NCI-H2196 treated with DMSO at 0.1 percent for 48 hours (cell line): ENCODE measurements around the gene PLEKHF1.
A peak's percentile ranks its signal among the peaks of the same experiment; 100 is the strongest.

Source experiments
- DNase-seq: peaks from one replicate; lab custom pipeline; 2025; ENCODE audit not compliant: unreplicated experiment; lab: John Stamatoyannopoulos, UW

PLEKHF1 gene

GRCh38 chr19:29677001-29677817 is 11.9 kb downstream of the PLEKHF1 start:
- no peak for DNase-seq

- no peak for DNase-seq
These were observed 13.3 kb downstream of the PLEKHF1 start for GRCh38 chr19:29678484-29679106.

- no peak for DNase-seq
These were observed 14.4 kb downstream of the PLEKHF1 start for GRCh38 chr19:29679598-29680210.

DNA sequence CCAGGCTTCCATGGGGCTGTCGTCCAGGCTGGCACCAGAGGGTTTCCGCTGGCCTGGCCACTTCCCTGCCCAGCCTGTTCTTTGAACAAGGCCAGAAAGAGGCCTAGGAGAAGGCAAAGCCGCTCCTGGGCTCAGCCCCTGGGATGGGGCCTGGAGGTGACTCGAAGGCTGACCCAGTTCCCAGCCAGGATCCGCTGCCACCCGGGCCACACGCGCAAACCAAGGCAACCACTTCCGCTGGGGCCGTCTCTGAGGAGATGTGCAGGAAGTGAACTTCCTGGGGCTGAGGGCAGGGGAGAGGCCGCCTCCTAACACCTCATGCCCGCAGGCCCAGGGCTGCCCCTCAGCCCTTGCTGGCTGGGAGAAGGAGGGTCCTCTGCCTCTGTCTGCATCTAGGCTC is 15.2 kb downstream of the PLEKHF1 start:
- no peak for DNase-seq

DNA sequence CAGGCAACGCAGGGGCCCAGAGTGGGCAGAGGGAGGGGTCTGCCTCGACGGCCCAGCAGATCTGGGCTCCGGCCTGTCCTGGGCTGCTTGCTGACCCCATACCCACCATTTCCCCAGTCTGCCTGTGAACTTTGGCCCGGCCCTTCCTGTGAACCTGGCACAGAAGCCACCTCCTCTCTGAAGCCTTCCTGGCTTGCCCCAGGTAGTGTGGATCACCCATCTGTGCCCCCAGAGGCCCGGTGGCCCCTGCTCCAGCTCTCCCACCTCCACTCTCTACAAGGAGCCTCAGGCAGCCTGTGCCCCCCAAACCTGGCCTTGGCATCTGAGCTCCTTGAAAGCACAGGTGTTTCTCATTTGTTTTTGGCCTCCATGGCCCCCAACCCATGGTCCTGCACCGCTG is 15.7 kb downstream of the PLEKHF1 start:
- no peak for DNase-seq

GRCh38 chr19:29681422-29682235 is 16.4 kb downstream of the PLEKHF1 start:
- DNase-seq, result no peak

DNA sequence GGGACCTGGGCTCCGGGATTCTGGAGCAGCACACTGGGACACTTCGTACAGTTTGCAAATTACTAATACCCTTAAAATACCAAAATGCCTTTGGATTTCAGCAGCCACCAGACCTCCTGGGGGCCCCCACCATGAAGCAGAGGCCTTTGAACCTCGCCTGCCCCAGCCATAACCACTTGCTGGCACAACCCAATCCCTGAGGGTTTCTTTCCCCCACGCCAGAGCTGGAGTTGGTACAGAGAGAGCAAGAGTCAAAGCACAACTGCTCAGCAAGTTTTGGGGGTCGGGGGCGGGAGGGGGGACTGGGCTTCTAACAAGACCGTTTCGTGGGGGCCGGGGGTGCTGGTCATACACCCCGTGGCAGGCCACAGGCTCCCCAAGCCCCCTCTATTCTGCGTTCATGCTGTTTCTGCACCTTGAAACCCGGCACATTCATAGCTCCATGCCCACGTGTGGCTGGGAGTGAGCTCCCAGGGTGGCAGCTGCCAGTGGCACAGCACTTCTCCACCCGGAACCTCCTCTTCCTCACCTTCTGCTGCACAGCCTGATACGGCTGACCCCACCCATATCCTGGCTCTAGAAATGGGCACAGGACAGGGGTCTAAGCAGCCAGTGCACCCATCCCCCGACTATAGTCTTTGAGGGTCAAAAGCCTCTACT is 17.1 kb downstream of the PLEKHF1 start:
- no peak for DNase-seq

- no peak for DNase-seq
These were observed 17.7 kb downstream of the PLEKHF1 start for GRCh38 chr19:29683009-29683408.

GRCh38 chr19:29685326-29685725 is 20.1 kb downstream of the PLEKHF1 start:
- no peak for DNase-seq

DNA sequence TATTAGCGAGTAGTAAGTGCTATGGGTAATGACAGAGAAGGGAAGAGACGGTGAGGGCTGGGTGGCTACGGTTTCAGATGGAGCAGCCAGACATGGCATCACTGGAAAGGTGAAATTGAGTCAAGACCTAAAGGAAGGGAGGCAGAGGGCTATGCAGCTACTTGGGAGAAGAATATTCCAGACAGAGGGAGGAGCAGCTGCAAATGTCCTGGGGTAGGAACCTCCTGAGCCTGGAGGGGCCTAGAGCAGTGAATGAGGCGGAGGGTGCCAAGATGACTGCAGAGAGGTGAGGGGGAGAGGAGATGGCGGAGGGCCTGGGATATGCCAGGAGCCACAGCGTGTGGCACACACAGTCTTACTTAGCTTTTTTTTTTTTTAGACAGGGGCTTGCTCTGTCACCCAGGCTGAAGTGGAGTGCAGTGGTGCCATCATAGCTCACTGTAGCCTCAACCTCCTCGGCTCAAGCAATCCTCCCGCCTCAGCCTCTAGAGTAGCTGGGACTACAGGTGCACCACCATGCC is 21.1 kb downstream of the PLEKHF1 start:
- no peak for DNase-seq

- no peak for DNase-seq
These were observed 22.1 kb downstream of the PLEKHF1 start for GRCh38 chr19:29687244-29687896.

DNA sequence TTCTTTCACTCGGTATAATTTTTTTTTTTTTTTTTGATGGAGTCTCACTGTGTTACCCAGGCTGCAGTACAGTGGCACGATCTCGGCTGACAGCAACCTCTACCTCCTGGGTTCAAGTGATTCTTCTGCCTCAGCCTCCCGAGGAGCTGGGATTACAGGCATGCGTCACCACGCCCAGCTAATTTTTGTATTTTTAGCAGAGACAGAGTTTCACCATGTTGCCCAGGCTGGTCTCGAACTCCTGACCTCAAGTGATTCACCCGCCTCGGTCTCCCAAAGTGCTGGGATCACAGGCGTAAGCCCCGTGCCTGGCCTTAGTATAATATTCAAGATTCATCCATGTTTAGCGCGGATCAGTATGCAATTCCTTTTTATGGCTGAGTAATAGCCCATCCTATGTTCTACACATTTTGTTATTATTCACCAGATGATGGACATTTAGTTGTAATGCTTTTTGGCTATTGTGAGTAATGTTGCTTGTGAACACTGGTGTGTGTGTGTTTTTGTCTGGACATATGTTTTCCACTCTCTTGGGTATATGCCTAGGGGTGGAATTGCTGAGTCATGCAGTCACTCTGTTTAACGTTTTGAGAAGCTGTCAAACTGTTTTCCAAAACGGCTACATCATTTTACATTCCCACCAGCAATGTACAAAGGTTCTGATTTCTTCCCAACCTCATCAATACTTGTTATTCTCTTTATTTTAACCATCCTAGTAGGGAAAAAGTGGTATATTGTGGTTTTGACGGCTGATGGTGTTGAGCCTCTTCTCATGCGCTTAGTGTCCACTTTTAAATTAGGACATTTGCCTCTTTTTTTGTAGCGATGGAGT is 22.9 kb downstream of the PLEKHF1 start:
- no peak for DNase-seq

DNA sequence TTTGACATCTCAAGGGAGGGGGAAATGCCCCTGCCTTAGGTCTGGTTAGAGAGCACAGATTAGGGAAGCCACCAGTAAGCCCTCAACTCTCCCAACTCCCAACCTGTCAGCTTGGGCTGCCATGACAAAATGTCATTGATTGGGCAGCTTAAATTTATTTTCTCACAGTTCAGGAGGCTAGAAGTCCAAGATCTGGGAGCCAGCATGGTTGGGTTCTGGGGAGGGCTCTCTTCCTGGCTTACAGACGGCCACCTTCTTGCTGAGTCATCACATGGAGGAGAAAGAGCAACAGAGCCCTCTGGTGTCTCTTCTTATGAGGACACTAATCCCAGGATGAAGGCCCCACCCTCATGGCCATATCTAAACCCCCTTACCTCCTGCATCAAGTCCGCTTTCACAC is 25.6 kb downstream of the PLEKHF1 start:
- DNase-seq, result no peak

DNA sequence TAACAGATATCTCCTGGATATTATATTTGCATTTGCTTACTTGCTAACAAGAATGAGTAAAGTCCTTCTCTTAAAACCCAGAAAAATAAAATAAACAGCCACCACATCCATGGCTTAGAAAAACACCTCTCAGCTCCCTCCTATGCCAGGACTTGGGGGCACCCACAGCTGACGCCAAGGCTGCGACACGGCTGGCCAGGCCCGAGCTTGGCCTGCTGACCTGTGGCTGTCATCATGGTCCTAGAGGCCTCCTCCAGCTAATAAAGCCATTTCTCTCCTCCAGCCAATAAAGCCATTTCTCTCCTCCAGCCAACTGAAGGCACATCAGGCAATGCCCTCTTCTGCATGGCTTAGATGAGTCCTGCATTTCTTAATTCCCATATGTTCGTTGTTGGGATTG is 28.9 kb downstream of the PLEKHF1 start:
- no peak for DNase-seq

DNA sequence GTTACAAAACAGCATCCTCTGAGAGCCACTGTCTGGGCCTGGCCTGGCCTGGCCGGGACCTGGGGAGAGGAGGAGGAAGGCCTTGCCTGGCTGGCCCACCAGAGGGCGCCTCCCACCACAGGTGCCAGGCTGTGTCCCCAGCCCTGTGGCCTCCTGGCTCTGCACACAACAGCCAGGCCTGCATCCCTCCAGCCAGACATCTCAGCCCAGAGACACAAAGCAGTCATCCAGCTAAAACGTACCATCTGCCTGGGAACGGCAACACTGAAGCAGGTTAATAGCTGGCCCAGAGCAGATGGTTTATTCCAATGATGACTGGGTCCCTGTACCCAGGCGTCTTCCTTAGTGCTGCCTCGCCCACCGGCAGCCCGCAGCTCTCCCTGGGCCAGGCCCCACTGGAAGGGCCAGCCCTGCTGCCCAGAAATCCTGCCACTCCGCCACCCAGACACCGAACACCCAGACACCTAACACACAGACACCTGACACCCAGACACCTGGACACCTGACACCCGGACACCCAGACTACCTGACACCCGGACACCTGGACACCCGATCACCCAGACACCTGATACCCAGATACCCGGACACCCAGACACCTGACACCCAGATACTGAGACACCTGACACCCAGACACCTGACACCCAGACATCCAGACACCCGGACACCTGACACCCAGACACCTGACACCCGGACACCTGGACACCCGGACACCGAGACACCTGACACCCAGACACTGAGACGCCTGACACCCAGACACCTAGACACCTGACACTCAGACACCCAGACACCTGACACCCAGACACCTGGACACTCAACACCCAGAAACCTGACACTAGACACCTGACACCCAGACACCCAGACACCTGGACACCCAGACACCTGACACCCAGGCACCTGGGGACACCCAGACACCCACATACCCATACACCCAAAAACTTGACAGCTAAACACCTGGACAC is 29.7 kb downstream of the PLEKHF1 start:
- peak; percentile 16 for DNase-seq

DNA sequence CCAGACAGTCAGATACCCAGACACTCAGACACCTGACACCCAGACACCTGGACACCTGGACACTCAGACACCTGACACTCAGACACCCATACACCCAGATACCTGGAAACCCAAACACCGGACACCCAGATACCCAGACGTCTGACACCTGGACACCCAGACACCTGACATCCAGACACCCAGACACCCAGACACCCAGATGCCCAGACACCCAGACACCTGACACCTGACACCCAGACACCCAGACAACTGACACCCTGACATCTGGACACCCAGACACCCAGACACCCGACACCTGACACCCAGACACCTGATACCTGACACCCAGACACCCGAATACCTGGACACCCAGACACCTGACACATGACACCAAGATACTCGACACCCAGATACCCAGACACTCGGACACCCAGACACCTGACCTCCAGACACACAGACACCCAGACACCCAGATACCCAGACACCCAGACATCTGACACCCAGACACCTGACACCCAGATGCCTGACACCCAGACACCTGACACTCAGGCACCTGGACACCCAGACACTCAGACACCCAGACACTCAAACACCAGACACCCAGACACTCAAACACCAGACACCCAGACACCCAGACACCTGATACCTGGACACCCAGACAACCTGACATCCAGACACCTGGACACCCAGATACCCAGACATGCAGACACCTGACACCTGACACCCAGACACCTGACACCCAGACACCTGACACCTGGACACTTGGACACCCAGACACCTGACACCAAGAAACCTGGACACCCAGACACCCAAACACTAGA is 30.7 kb downstream of the PLEKHF1 start:
- no peak for DNase-seq

GRCh38 chr19:29696565-29696846 is 31.2 kb downstream of the PLEKHF1 start:
- no peak for DNase-seq
